HG03103 (cell line): ENCODE results near the gene OR4C5.
"Not testable (repeated sequence)": the region's sequence is repeated elsewhere in the genome, so short reads cannot be mapped to it uniquely, and the experiment has no call there.

Source experiments
- ATAC-seq: cut with Tn5 transposase; IDR thresholded peaks from one replicate; pipeline ENCODE4 v1.9.1; 2021; ENCODE audit warnings: low read depth; ENCODE audit not compliant: unreplicated experiment

The OR4C5 gene

DNA sequence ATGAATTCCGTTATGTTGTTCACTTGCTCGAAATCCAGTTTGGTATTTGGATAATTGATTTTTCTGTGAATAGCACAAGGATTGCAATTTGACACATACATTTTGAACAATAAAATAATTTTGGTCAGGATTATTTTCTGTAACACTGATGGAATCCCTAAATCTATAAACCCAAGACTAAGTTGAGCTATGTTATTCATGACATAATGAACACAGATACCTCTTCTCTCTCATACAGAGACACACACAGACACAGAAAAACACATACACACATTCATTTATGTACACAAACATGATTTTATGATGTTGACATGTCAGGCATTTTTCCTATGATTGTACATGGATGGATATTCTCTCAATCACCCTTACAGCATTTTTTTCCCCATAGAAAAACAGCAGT, at the start of gene OR4C5:
Gene OR4C5 (minus strand): TSS at position 101 of the 400 bp plus-strand sequence. CDS start 0 bp downstream, at position 101.
- ATAC-seq: no peak

DNA sequence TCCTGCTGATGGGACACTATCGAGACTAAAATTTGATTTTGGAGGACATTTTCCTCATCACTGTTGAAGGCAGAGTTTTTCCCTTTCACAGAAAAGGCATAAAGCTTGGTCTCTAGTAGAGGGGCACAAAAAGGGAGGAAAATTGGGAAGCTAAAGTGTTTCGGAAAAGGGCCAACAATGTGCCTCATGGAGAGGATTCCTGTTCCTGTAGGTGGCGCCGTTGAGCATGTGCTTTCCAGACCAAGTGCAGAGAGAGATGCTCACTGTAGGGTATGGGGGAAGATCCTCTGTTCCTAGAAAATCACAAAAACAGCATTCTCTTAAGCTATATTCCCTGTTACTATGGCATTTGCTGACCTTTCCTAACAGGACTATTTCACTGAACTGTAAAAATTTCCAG, 18.4 kb upstream of the OR4C5 start:
- ATAC-seq: no peak

DNA sequence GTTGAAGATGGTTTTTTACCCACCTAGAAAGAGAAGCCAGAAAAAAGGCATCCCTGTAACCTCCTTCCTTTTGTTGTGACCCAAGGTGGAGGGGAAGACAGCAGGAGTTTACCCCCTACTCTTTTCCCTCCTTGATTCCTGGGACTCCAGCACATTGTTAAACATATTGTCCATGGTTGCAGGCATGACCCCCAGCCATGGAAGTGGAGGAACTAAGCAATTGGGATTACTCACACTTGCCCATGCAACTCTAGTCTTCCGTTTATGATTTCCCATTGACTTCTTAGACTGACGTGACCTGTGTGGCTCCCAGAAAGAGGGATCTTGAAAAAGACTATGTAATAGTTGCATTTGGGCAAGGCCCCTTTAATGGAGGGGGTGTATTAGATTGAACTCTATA, 17.9 kb upstream of the OR4C5 start:
- ATAC-seq: not testable (repeated sequence)

DNA sequence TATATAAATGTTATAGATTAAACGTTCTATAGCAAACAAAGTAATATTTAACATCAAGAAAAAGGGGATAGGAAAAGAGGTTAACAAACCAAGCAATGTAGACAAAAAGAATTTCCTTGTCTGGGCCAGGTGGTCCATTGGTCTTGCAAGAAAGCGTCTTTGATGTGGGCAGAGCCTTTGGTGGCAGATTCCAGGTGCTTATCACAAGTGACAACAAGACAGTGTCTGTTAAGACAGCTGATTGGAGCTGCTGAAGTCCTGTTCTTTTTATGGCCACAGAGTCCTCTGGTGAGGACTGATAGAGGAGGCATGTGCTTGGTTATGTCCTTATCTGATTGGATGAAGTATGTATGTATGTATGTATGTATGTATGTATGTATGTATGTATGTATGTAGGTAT, 5.0 kb downstream of the OR4C5 start:
- ATAC-seq: not testable (repeated sequence)

DNA sequence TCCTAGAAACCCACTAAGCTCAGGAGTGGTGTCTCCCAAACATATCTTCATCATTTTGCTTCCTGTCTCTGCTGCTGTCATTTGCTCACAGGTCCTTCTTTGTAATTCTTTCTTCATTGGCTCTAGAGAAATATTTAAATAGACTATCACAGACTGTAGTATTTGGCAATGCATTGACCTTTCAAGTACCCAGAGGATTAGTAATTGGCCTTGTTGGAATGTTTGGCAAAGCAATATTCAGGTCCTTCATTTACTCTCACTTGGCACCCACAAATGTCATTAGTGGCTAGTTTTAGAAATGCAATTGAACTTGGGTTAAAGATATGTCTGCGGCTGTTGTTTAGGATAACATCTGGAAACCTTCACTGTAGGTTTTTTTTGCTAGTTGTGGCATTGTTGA, 11.6 kb downstream of the OR4C5 start:
- no peak for ATAC-seq

DNA sequence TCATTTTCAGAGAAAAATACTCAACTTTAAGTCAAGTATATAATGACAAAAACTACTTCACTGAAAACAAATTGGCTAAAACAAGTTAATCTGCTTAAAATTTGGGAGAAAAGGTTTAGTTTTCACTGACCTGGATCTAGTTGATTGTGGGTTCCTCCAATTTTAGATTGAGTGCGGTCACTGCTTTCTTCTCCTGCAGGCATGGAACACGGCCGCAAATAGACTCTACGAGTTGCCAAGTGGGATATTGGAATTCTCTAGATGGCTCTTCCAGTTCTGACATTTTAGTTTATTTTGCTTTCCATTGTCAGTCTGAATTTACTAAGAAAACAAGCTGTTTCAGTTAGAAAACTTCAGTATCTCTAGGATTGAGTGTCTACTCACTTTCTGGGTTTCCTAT, 12.3 kb downstream of the OR4C5 start:
- ATAC-seq: no peak

DNA sequence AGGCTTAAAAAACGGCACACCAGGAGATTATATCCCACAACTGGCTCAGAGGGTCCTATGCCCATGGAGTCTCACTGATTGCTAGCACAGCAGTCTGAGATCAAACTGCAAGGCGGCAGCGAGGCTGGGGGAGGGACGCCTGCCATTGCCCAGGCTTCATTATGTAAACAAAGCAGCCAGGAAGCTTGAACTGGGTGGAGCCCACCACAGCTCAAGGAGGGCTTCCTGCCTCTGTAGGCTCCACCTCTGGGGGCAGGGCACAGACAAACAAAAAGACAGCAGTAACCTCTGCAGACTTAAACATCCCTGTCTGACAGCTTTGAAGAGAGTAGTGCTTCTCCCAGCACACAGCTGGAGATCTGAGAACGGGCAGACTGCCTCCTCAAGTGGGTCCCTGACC, 20.0 kb downstream of the OR4C5 start:
- not testable (repeated sequence) for ATAC-seq

DNA sequence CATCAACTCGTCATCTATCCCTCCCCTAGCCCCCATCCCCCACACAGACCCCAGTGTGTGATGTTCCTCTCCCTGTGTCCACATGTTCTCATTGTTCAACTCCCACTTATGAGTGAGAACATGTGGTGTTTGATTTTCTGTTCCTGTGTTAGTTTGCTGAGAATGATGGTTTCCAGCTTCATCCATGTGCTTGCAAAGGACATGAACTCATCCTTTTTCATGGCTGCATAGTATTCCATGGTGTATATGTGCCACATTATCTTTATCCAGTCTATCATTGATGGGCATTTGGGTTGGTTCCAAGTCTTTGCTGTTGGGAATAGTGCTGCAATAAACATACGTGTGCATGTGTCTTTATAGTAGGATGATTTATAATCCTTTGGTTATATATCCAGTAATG, 23.8 kb downstream of the OR4C5 start:
- ATAC-seq: not testable (repeated sequence)

DNA sequence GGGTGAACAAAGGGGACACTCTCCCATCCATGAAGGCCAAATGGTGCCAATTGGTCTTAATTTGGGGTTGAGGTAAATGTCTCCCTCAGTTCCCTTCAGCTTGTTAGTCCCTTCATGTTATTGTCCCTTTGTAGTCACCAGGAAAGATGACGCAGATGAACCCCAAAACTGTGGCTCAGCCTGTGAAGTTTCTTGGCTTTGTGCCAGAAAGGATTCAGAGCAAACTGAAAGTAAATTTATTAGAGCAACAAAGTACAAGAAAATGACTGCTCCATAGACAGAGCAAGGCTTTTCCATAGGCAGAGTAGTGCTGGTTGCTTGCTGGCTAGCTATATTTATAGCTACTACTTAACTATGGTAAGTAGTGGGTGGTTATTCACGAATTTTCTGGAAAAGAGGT, 24.8 kb downstream of the OR4C5 start:
- no peak for ATAC-seq

DNA sequence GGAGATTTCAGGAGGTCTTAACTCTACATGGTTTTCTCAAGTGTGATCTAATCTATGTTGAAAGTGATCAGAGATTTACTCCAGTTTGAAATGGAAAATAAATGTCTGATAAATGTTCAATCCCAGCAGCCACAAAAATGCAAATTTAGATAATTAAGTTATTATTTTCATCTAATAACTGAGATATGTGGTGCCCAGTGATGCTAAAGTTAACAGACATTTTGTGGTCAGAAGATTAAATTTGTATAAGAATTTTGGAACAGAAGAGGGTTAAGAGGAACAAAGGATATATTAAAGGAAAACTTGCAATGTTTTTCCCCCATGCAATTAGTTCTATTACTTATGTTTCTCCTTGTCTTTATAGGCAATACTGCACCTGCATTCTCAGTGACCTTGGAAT, 41.6 kb downstream of the OR4C5 start, which contains the start of gene OR4C3:
Gene OR4C3 (plus strand): TSS at position 301 of the 400 bp plus-strand sequence. CDS start 102 bp downstream, outside the sequence.
- ATAC-seq: not testable (repeated sequence)

DNA sequence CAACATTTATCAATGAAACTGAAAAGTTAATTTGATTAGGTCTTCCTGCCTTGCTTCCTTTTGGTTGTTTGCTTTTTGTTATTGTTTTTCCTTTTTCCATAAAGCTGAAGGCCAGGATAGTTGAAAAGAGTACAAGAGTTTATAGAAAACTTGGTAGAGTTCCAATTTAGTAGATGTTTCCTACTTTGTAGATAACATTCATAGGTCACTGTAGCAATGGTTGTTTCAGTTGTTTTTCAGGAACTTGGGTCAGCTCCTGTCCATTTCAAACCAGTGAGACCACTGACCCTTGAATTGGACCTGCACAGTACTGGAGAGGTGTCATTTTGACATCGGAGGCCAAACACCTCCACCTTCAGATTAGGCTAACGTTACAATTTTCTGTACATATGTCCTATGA, 46.5 kb downstream of the OR4C5 start:
- ATAC-seq: not testable (repeated sequence)
